Right lobe of liver (tissue), 6 donors: ENCODE measurements around the gene FSTL5. TPM values are rescaled to one million over a fixed set of nuclear protein-coding genes. Genes with fewer than 3 reads are reported as not detected.
A peak's percentile ranks its signal among the peaks of the same experiment; 100 is the strongest.

Source experiments
- ATAC-seq, 4 donors: fragments of 200-7000 bp; cut with Tn5 transposase; one replicate each; pipeline ENCODE4 v1.9.1; 2020; ENCODE audit warnings: mild to moderate bottlenecking in 4 of 4, moderate library complexity in 4 of 4
- DNase-seq, 3 donors: peaks; one replicate each; pipeline ENCODE4 v3.0.0-alpha.2; 2020
- H3K27ac ChIP-seq, 3 donors: fragments of 200-600 bp; one replicate each; pipeline ENCODE4 v1.8.0; 2022
- H3K27me3 ChIP-seq, 2 donors: fragments of 200-600 bp; one replicate each; pipeline ENCODE4 v1.8.0; 2022
- H3K36me3 ChIP-seq, 4 donors: fragments of 200-600 bp; sonication (generic) in 1 of 4; one replicate each; pipeline versions ENCODE4 v1.5.1 to v1.8.0; 2017 to 2022; ENCODE audit warnings: control low read depth in 1 of 4
- H3K4me1 ChIP-seq, 4 donors: fragments of 200-600 bp; sonication (generic) in 1 of 4; one replicate each; pipeline versions ENCODE4 v1.5.1 to v1.8.0; 2017 to 2022; ENCODE audit warnings: control low read depth in 1 of 4
- H3K4me3 ChIP-seq, 3 donors: fragments of 200-600 bp; one replicate each; pipeline ENCODE4 v1.8.0; 2022
- H3K9me3 ChIP-seq, 4 donors: fragments of 200-600 bp; sonication (generic) in 1 of 4; one replicate each; pipeline versions ENCODE4 v1.5.1 to v1.8.0; 2017 to 2022; ENCODE audit warnings: control low read depth in 1 of 4
- CTCF ChIP-seq, 4 donors: fragments of 200-600 bp in 3 of 4; fragments of 450-650 bp in 1 of 4; IDR thresholded peaks; one replicate each; pipeline versions ENCODE4 v1.5.1 to v1.8.0; 2016 to 2022; ENCODE audit warnings: antibody characterized with exemption in 4 of 4, mild to moderate bottlenecking in 2 of 4
- POLR2A ChIP-seq: fragments of 450-650 bp; IDR thresholded peaks from one replicate; pipeline ENCODE4 v1.6.1; 2017; ENCODE audit warnings: antibody characterized with exemption, mild to moderate bottlenecking
- WGBS: methylation state at CpG from one replicate; pipeline ENCODE4 v1.1.6; 2018; ENCODE audit warnings: low coverage, low lambda C conversion rate; ENCODE audit not compliant: insufficient coverage; ENCODE audit errors: missing lambda C conversion rate; 5-methylcytosine and 5-hydroxymethylcytosine counted together
- intact Hi-C, 2 donors: fragments of 100-400 bp; cut with DNase I; formaldehyde crosslinking; loops; one replicate each; pipeline versions ENCODE4 v1.11.2 to v1.14.1; 2022
- total RNA-seq, 6 experiments: library from RNA; depleted of rRNA in 2 of 6; stranded (reverse); fragments of >200 nt in 2 of 6; fragmentation: NEBNext Ultra II Directional in 3 of 6; extraction: Animal tissue kit (Norgen Biotek cat#: 25700) in 3 of 6; gene quantifications; one replicate each; pipeline versions ENCODE4 v1.1.0 to v1.2.4, GENCODE V29; 2016 to 2023
- donor health status: DM: no; HTN: yes; CAD: no.
- donor health status: DM: no; HTN: no; CAD: no.
- donor health status: DM: no; HTN: no; CAD: no.
- donor health status: DM: no; HTN: yes; CAD: no.
- donor health status: DM: no; HTN: yes; CAD: no.

The FSTL5 gene
- total RNA-seq, 6 experiments from 2014 or later = 0.12 to 0.95 TPM; not detected in 4

GRCh38 chr4:161841759-161842158, 322.0 kb downstream of the FSTL5 start:
- Histone ChIP-seq H3K27me3 (no peaks in the 10 kb centered on the region), H3K9me3 (no peaks in the 10 kb centered on the region), H3K36me3 (no peaks in the 10 kb centered on the region), H3K4me3 (no peak overlapping the region), H3K27ac (no peak overlapping the region), H3K4me1 (no peaks in the 10 kb centered on the region)
- DNase-seq = no peak
- intact Hi-C loops = no loop called here
- TF ChIP-seq CTCF (IDR thresholded peaks at IDR 0.05) (no peak), POLR2A (no peak)
- no peak for ATAC-seq
- WGBS = 78% methylated on average over 4 of the region's 4 CpGs

DNA sequence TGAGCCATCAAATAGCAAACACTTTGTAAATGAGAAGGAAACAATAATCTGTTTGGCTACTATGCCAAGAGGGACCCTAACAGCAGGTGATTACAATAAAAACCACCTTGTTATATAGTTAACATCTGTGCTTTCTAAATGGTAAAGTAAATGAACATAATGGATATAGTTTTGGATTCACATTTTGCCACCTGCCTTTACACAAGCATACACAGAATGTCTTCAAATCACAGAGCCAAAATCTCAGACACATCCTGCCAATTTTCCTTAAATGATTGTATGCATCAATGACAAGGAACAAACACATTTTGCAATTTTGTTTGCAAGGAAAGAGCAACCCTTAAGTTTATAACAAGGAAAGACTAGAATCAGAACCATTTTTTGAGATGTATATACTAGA, 334.2 kb downstream of the FSTL5 start:
- Histone ChIP-seq H3K4me1 (no peaks in the 10 kb centered on the region), H3K9me3 (no peaks in the 10 kb centered on the region), H3K36me3 (no peaks in the 10 kb centered on the region), H3K27me3 (no peaks in the 10 kb centered on the region), H3K4me3 (no peak overlapping the region), H3K27ac (no peak overlapping the region)
- ATAC-seq = no peak
- intact Hi-C loops = no loop called here
- TF ChIP-seq POLR2A = no peak
- TF ChIP-seq CTCF (IDR thresholded peaks at IDR 0.05) = no peak
- DNase-seq = no peak

DNA sequence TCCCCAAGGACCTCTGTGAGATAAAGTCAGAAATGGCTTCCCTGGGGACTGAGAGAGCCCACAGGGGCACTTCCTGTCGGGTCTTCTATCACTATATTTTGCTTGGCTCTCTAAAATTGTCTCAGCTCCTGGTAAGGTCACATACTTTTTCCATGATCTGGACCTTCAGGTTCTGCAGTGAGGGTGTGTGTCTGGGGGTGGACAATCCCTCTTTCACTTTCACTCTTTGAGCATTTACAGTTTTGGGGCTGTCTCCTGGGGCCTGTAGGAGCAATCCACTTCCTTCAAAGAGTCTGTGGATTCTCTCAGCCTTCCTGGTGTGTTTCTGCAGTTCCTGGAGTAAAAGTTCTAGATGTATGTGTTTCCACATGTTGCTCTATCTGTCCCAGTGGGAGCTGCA, 335.7 kb downstream of the FSTL5 start:
- ATAC-seq (peak in 1 of 4 donors; percentile 14), DNase-seq (no peak)
- Histone ChIP-seq H3K27me3 (no peaks in the 10 kb centered on the region), H3K36me3 (no peaks in the 10 kb centered on the region), H3K9me3 (no peaks in the 10 kb centered on the region), H3K4me1 (no peaks in the 10 kb centered on the region), H3K27ac (no peak overlapping the region), H3K4me3 (no peak overlapping the region)
- 18% methylated on average over 1 of the region's 1 CpG for WGBS
- no peak for TF ChIP-seq POLR2A
- TF ChIP-seq CTCF (IDR thresholded peaks at IDR 0.05) = no peak
- intact Hi-C loops = no loop called here

DNA sequence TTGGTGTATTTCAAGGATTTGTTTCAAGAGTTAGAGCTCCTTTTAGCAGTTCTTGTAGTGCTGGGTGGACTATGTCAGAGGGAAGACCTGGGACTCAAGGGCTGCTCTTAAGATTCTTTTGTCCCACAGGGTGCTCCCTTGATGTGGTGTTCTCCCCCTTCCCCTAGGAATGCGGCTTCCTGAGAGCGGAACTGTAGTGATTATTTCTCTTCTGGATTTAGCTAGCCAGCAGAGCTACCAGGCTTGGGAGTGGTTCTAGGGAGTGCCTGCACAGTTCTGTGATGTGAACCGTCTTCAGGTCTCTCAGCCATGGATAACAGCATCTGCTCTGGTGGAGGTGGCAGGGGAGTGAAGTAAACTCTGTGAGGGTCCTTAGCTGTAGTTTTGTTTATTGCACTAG, 336.8 kb downstream of the FSTL5 start:
- Histone ChIP-seq H3K36me3 (no peaks in the 10 kb centered on the region), H3K4me3 (no peak overlapping the region), H3K9me3 (no peaks in the 10 kb centered on the region), H3K4me1 (no peaks in the 10 kb centered on the region), H3K27ac (no peak overlapping the region), H3K27me3 (no peaks in the 10 kb centered on the region)
- intact Hi-C loops = no loop called here
- no peak for TF ChIP-seq CTCF (IDR thresholded peaks at IDR 0.05)
- no peak for TF ChIP-seq POLR2A
- DNase-seq = no peak
- 72% methylated on average over 3 of the region's 3 CpGs for WGBS
- no peak for ATAC-seq

DNA sequence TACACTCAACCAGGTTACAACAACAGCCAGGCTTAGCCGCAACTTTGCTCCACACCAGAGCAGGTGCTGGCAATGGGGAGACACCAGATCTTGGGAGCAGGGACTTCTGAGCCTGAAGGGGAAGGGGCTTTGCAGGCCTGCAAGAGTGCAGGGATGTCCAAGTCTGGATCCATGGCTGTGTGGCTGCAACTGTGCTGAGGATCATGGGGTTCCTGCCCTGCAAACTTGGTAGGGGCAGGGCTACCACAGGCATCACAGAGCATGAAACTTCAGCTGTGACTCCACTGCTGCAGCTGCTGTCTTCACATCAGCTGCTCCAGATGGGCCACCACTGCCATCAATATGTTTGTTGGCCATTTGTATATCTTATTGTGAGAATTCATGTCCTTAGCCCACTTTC, 340.4 kb downstream of the FSTL5 start:
- ATAC-seq = no peak
- intact Hi-C loops = no loop called here
- DNase-seq = no peak
- no peaks in the 10 kb centered on the region for H3K4me1 ChIP-seq
- TF ChIP-seq POLR2A = no peak
- no peak for TF ChIP-seq CTCF (IDR thresholded peaks at IDR 0.05)
- no peak overlapping the region for H3K27ac ChIP-seq
- no CpG with 5 or more reads among the region's 1 CpG for WGBS
- H3K36me3 ChIP-seq = no peaks in the 10 kb centered on the region
- H3K9me3 ChIP-seq = no peaks in the 10 kb centered on the region
- H3K4me3 ChIP-seq = no peak overlapping the region
- no peaks in the 10 kb centered on the region for H3K27me3 ChIP-seq
